ENCODE measurements around the gene FZR1.
"Not testable (repeated sequence)": the region's sequence is repeated elsewhere in the genome, so short reads cannot be mapped to it uniquely, and the experiment has no call there.

FZR1 gene

DNA sequence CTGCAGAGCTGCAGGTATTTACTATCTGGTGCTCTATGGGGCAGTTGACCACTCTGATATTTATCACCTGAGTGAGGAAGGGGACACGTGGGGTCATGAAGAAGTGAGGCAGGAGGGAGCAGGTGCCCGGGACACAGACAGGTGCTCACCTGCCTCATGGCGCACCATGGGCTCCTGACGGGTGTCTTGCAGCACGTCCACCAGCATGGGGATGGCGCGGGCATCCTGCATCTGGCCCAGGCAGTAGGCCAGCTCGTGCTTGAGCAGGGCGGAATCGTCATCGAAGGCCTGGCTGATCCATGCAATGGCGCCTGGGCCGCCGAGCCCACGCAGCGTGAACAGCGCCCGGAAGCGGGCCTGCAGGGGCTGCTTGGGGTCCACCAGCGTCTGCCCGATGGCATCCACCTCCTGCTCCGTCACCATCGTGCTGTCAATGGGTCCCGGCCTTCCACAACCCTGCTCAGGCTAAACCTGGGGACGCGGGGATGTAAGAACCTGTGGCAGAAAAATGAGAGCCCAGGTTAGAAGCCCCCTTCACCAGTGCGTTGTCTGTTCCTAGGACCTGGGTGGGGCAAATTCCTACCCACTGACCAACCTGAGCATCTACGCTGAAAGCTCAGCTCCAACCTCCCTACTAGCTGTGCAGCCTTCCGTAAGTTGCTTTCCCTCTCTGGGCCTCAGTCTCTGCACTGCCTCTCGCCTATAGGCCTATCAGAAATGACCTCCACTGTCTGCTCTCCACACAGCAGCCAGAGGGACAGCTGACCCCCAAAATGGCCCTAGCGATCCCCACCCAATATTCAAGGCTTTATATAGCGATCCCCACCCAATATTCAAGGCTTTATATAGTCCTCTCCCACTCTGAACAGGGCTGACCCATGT lies 9.5 kb upstream of the FZR1 start:
- no peak for DNase-seq (ENCODE audit: low read depth in 2 of 2)

DNA sequence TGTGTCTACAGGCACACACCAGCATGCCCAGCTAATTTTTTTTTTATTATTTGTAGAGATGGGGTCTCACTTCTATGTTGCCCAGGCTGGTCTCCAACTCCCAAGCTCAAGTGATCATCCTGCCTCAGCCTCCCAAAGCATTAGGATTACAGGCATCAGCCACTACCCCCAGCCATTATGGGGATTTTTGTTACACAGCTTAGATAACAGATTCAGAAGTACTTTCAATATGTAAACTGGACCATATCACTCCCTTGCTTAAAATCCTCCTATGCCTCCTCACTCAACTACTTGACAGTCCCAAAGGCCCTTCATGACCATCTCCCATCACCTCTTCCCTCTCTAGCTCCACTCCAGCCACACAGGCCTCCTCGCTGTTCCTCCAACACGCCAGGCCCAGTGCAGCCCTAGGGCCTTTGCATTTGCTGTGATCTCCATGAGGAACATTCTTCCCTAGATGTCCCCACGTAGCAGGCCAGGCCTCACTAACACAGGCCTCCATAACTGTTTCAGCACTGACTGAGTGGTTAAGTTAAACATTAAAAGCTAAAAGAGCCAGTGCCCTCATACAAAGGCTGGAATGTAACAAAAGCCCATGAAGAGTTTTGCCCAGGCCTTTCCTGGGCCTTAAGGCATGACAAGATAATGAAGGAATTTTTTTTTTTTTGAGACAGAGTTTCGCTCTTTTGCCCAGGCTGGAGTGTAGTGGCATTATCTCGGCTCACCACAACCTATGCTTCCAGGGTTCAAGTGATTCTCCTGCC lies 8.2 kb upstream of the FZR1 start:
- DNase-seq (ENCODE audit: low read depth in 2 of 2): no peak

DNA sequence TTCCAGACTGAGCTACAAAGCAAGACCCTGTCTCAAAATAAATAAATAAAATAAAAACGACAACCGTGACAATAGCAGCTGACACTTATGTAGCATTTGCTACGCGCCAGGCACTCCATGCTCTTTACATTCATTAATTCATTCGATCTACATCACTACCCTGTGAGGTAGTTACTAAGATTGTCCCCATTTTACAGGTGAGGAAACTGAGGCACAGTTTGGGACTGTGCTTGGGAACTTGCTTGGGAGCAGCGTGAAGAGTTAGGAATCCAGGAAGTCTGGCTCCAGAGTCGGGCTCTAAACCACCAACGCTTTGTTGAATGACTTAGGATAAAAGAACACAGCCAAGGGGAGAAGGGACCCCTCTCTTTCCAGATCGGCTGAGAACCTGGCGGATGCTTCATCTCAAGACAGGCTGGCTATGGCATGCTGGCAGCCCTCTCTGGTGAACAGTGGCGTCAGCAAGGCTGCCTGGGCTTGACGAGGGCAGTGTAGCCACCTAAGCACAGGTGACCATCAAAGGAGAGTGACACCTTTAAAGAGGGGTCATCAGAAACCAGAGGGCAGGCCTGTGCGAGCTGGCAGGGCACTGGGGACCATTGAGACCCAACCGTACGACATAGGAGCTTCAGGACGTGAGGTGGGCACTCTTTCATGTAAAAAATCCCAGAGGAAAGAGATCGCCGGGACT lies 6.2 kb upstream of the FZR1 start:
- DNase-seq (ENCODE audit: low read depth in 2 of 2): no peak

DNA sequence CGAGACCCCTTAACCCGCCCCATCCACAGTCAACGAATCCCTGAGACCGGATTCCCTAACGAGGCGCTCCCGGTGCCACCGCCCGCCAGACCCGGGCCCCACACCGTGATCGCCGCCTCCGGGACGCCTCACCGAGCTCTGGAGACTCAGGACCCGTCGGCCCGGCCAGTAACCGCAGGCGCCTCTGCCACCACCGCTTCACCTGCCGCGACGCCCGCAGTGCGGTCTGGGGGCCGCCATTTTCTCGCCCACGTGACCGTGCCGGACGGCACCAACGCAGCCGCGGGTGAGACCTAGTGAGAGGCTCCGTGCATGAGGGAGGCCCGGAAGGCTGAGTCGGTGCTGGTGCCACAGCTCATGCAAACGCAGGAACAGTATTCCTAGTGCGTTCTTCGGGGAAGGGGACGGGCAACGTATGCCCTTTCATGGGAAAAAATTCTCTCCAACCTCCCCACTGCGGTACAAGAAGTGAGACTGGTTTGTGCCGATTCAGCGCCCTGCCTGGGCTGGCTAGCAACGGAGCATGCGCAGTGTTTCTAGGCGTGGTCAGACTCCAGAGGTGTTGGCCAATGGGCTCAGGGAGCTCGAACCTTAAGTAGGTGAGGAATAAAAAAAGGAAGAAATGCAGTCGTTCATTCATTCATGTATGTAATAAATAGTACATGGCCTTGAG lies 5.5 kb upstream of the FZR1 start, which contains the start of gene DOHH:
Gene DOHH, minus strand, starts transcription at position 246 of the 673 bp plus-strand sequence. CDS start 3,860 bp downstream, outside the sequence.
- peak; percentile 93 to 94 for DNase-seq (ENCODE audit: low read depth in 2 of 2)

DNA sequence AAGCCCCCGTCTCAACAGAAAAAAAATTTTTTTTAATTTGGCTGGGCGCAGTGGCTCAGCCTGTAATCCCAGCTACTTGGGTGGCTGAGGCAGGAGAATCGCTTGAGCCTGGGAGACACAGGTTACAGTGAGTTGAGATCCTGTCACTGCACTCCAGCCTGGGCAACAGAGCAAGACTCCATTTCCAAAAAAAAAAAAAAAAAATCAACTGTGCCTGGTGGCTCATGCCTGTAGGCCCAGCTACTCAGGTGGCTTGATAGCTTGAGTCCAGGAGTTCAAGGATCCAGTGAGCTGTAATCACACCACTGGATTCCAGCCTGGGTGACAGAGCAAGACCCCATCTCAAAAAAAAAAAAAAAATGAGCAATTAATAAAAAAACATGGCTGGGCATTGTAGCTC lies 4.3 kb upstream of the FZR1 start:
- no peak for DNase-seq (ENCODE audit: low read depth in 2 of 2)

DNA sequence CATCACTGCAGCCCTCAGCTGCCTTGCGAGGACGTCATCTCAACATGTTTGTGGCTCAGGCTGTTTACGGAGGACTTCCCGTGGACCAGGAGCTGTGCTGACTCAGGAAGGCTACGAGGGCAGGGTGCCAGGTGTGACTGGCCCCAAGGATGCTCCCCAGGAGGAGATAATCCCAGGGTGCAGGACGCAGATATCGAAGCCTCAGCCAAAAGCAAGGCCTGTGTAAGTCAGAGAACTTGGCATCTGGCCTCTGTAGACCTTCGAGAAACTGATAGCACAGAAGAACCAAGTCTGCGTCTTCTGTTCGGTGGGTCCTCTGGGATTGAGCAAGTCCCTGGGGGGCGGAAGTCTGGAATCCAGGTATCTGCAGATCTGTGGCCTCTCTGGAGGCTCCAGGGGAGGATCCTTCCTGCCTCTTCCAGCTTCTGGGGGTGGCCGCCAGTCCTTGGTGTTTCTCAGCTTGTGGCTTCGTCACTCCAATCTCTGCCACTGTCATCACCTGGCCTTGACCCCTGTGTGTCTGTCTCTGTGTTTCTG lies 3.0 kb upstream of the FZR1 start:
- DNase-seq (ENCODE audit: low read depth in 2 of 2): no peak

DNA sequence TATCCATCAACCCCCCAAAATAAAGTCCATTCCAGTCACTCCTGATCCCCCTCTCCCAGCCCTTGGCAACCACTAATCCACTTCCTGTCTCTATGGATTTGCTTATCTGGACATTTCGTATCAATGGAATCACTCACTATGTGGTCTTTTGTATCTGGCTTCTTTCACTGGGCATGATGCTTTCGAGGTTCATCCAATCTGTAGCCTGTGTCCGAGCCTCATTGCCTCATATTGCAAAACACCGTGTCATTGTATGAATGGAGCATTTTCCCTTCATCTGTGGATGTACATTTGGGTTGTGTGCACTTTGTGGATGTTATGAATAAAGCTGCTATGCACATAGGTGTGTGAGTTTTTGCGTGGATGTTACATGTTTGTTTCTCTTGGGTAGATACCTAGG lies 1.4 kb upstream of the FZR1 start:
- DNase-seq (ENCODE audit: low read depth in 2 of 2): no peak

DNA sequence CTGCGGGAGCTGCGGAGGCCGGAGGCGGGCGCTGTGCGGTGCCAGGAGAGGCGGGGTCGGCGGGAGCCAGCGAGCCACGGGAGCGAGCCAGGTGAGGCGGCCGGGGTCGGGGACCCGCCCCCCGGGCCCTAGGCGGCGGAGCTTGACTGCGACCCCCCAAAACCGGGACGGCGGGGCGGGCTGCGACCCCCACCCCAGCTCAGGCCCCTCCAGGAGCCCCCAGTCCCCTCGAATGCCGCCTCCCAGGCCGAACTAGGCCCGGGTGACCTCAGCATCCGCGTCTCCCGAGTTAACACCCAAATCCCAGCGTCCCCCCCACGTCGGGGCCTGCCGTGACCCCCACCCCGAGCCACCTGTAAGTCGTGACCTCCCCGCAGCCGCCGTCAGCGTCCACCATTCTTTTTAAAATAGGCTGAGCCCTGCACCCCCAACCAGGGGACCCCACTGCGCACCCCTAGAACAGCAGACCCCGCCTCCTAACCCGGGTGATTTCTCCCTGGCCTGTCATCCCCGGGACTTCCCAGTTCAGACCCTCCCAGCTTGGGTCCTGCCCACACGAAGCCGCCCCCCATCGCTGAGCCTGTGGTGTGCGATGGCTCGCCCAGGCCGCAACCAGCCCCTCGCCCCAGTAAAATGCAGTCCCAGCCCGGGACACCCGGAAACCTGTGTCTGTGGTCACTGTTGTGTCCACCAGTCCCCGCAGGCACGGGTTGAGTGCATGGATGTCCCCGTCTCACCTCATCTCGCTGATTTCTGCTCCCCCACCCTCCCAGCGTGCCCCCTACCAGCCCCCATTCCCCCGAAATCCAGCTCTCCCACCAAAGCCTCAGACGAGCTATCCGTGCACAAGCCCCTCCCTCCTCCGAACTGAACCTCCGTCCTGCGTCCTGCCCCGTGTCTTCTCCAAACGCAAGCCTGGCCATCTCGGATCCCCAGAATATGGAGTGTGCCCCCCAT lies 551 bp downstream of the FZR1 start:
- no peak for DNase-seq (ENCODE audit: low read depth in 2 of 2)

DNA sequence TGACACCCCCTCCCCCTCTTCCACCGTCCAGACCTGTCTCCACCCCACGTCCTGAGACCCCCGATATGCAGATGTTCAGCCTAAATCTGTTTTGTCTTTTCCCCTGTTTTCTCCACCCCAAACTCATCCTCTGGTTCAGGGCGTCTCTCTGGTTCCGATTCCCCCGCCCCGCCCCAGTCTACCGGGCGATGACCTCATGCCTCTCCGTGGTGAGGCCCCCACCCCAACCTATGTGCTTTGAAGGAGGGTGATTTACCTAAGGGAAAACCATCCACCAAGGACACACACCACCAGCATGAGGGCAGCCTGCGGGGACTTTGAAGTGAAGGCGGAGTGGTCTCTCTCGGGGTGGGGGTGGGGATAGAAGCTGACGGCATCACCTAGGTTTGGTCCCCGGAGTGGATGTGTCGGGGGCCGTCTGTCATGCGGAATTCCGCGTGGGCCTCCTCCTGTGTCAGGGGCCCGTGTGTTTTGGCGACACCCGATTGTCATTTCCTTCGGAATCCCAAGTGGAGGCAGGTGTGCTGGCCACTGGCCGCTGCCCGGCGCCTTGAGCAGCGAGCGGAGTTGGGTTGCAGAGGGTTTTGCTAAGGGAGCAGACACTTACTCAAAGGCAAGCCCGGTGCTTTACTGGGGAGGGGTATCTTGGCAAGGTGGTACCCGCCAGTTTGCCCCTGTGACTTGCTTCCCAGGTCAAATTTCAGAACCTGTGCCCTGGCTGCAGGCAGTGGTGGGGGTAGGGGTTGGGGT lies 1.4 kb downstream of the FZR1 start:
- DNase-seq (ENCODE audit: low read depth in 2 of 2): no peak

DNA sequence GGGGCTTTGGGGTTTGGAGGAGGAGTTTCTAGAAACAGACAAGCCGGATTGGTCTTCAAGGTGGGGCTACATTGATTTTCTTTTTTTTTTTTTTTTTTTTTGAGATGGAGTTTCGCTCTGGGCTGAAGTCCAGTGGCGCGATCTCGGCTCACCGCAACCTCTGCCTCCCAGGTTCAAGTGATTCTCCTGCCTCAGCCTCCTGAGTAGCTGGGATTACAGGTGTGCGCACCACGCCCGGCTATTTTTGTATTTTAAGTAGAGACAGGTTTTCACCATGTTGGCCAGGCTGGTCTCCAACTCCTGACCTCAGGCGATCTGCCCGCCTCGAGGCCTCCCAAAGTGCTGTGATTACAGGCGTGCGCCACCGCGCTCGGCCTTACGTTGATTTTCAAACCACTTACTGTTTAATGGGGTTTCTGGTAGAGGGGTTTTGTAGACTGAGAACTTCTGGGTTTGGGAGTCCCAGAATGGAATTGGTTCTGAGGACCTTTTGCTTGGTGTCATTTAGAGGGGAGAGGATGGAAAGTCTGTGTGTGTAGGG lies 2.1 kb downstream of the FZR1 start:
- DNase-seq (ENCODE audit: low read depth in 2 of 2): not testable (repeated sequence)

DNA sequence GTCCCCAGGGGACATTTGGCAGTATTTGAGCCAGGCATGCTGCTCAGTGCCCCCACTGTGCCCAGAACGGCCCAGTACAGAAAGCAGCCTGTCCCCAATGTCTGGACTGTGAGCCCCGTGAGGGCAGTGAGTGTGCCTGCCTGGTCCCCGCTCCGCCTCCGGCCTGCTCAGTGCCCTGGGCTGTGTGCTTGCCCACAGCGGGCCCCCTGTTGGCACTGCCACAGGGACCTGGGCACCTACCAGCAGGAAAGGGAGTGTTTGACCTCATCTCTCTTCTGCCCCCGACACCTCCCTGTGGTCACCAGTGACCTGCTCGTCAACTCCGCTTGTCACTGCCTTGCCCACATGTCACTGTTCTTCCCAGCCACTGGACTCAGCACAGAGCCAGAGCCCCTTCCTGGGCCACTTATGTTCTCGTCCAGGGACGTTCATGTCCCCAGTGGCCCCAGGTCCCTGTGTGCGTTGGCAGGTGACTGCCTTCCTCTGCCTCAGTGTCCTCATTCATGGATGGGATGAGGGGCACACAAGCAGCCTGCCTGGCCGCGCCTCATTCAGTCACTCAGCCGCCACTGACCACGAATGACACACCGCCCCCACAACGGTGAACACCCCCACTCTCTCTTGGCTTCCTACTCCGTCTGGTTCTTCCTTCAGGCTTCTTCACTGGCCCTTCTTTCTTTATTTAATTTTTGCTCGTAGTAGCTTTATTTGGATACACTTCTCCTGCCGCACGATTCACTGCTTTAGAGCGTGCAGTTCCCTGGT lies 2.8 kb downstream of the FZR1 start:
- DNase-seq (ENCODE audit: low read depth in 2 of 2): no peak

DNA sequence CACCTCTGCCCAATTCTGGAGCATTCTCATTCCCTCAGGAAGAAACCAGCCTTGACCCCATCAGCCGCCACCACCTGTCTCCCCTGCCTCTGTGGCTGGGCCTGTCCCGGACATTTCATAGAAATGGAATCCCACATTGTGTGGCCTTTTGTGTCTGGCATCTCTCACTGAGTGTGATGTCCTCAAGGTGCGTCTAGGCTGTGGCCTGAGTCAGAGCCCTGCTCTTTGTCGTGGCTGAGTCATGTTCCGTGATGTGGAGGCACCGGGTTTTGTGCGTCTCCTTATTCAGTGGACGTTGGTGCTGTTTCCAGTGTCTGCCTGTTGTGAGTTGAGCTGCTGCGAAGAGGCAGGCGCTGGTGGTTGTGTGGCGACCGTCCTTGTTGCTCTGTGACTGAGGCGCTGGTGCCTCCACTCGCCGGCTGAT lies 3.5 kb downstream of the FZR1 start:
- DNase-seq (ENCODE audit: low read depth in 2 of 2): peak in 1 of 2 donors; percentile 38

DNA sequence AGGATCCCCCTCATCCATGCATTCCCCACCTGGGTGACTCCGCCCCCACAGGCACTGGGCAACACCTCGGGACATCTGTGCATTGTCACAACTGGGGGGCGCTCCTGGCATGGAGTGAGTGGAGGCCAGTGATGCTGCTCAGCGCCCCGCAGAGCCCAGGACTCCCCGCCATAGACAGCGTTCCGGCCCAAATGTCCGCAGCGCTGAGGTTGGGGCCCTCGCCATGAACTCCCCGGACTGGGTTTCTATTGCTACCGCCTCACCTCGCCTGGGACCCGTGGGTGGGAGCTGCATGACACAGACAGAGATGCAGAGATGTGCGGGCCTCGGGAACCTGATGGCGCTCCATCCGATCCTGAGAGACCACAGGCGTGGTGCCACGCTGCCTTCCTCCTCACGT lies 4.6 kb downstream of the FZR1 start:
- no peak for DNase-seq (ENCODE audit: low read depth in 2 of 2)

DNA sequence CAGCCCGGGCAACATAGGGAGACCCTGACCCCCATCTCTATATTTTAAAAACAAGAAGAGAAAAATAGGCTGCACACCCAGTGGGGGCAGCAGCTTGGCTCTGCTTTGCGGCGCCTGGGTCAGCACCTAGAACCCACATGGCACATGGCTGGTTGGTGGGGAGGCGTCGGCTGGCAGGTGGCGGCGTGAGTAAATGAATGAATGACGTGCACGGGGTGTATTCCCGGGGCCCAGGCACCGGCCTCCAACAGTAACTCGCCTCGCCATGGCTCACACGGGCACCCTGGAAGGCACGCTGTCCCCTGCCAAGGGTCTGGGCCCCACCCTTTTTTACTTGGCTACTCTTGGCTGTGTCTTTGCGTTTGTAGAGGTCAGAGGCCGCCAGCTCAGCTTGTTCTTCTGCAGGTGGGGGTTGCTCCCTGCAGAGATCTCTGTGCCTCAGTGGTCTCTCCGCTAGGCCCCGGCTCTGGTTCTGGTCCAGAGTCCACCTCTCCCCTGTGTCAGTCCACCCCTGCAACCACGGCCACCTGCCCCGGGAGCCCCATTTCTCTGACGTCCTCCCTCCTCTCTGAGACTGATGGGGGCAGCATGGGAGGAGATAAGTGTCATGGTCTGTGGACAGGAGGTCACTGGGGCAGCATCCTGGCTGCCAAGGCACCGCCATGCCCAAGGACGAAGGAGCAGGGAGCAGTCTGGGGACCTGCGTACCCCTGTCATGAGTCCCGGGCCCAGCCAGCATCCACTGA lies 5.6 kb downstream of the FZR1 start:
- no peak for DNase-seq (ENCODE audit: low read depth in 2 of 2)

DNA sequence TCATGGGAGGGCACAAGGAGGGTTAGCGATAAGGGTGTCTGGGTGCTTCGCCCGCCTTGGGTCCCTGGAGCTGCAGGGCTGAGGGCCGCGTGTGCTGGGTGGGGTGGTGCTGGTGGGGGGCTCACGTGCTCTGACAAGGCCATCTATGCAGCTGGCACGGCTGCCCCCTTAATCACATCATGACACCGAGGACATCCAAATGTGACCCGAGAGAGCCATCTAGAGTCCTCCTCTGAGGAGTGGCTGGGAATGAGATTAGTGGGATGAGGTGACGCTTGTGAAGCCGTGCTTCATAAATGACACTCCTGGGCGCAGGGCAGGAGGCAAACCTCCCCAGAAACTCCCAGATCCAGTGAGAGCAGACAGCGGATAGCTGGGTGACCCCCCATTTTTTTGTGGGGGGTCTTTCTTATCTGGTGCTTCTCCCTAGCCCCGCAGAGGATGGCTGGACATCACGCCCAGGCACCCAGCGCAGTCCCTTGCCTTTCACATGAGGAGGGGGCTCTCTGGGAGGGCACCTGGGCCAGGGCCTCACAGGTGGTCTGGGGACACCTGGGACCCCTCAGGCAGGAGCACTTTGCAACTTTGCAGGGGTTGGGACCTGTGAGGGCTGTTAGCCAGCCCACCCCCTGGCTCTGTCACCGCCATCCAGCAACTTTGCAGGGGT lies 6.6 kb downstream of the FZR1 start:
- DNase-seq (ENCODE audit: low read depth in 2 of 2): no peak

DNA sequence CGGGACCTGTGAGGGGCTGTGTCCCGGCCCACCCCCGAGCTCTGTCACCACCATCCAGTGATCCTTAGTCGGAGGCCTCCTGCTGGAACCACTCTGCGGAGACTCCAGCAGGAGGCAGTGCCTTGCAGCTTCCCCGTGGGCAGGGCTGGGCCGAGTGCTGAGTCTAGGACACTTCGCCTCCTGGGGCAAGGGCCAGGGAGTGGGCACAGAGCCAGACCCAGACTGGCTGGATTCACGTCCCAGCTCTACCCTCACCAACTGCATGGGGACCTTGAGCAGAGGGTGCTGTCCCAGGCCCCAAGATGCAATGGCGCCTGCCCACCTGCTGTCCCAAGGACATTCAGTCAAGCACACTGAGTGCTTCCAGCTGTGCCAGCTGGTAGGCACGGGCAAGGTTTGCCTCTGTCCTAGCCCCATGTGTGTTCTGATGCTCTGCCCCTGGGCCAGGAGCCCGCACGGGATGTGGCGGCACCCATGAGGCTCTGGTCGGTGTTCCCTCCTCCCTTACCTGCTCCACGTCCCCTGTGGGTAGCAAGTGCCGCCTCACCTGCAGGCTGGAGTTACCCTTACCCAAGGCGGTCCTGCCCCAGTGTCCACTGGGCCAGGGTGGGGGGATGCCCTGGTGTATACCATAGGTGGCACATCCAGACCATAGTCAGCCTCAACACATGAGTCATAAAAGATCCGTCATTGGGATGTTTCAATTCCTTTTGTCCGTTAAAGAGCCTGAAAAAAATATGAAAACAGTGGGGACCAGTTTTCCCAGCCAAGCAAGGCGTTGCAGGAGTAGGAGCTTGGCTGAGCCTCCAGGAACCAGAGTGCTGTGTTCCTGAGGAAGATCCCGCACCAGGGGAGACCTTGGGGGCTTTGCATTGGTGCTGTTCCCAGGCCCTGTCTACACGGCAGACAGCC lies 7.4 kb downstream of the FZR1 start:
- no peak for DNase-seq (ENCODE audit: low read depth in 2 of 2)

Measured in stimulated activated CD8-positive, alpha-beta memory T cell treated with anti-CD3 and anti-CD28 coated beads, Interleukin-2, amount 100 ng/mL, for 48 hours (primary cell).